H1 (cell line): ENCODE results near the gene CHD2. TPM values are rescaled to one million over a fixed set of nuclear protein-coding genes. Genes with fewer than 3 reads are reported as not detected.
A peak's percentile ranks its signal among the peaks of the same experiment; 100 is the strongest.

Source experiments
- CTCF ChIA-PET: fragments of 300-600 bp; sonication (Branson Sonifier 250); formaldehyde crosslinking; loops from one replicate; lab custom pipeline; 2021; ENCODE audit not compliant: partially characterized antibody; lab: Charles Lee
- POLR2A ChIA-PET: fragments of 300-600 bp; sonication (Branson Sonifier 250); formaldehyde crosslinking; loops from one replicate; lab custom pipeline; 2021; ENCODE audit warnings: inconsistent platforms; ENCODE audit not compliant: partially characterized antibody; lab: Charles Lee
- DNase-seq, 2 experiments: peaks; one replicate each; pipeline versions ENCODE4 v3.0.0 to v3.0.0-alpha.2; 2010 to 2022; ENCODE audit warnings: low spot score in 2 of 2, low read depth in 1 of 2, mixed read lengths in 1 of 2
- FAIRE-seq: peaks from 2 replicates; lab custom pipeline; 2011; peaks lifted over from hg19 to GRCh38; lab: Jason Lieb, UNC
- H2AFZ ChIP-seq: 2 replicates; pipeline ENCODE4 v1.8.1; 2012; ENCODE audit warnings: low read length, inconsistent platforms
- H2AK5ac ChIP-seq: 2 replicates; pipeline ENCODE4 v1.6.1; 2013; ENCODE audit warnings: low read depth, low read length
- H2BK120ac ChIP-seq: replicated peaks from 2 replicates; pipeline ENCODE3; 2013; ENCODE audit warnings: low read depth, low read length, inconsistent platforms
- H2BK12ac ChIP-seq: 2 replicates; pipeline ENCODE4 v1.6.1; 2013; ENCODE audit warnings: low read depth, low read length
- H2BK15ac ChIP-seq: 2 replicates; pipeline ENCODE4 v1.6.1; 2013; ENCODE audit warnings: low read length
- H2BK20ac ChIP-seq: 2 replicates; pipeline ENCODE4 v1.6.1; 2013; ENCODE audit warnings: low read length
- H2BK5ac ChIP-seq: 2 replicates; pipeline ENCODE4 v1.6.1; 2013; ENCODE audit warnings: low read depth, low read length
- H3K14ac ChIP-seq: 2 replicates; pipeline ENCODE4 v1.6.1; 2013; ENCODE audit warnings: inconsistent platforms; ENCODE audit not compliant: insufficient read length
- H3K18ac ChIP-seq: 2 replicates; pipeline ENCODE4 v1.6.1; 2013; ENCODE audit warnings: low read length; ENCODE audit errors: extremely low read depth
- H3K23ac ChIP-seq: 2 replicates; pipeline ENCODE4 v1.6.1; 2013; ENCODE audit warnings: inconsistent platforms; ENCODE audit not compliant: insufficient read length
- H3K23me2 ChIP-seq: 2 replicates; pipeline ENCODE4 v1.6.1; 2013; ENCODE audit warnings: low read depth, low read length
- H3K27ac ChIP-seq: 2 replicates; pipeline ENCODE4 v1.6.1; 2011; ENCODE audit warnings: low read depth, low read length, inconsistent platforms
- H3K27me3 ChIP-seq, 4 experiments: replicated peaks in 1 of 4; 1 replicate in 1 of 4; 2 replicates in 3 of 4; pipeline versions ENCODE4 v1.6.1 to v1.8.1; 2011 to 2013; ENCODE audit warnings: low read length in 3 of 4, mild to moderate bottlenecking in 3 of 4, inconsistent platforms in 2 of 4, mixed read lengths in 2 of 4, moderate library complexity in 1 of 4; ENCODE audit not compliant: control insufficient read depth in 3 of 4, insufficient read depth in 3 of 4; ENCODE audit errors: extremely low read depth in 1 of 4
- H3K36me3 ChIP-seq, 4 experiments: 2 replicates each; pipeline versions ENCODE4 v1.6.1 to v1.8.1; 2011 to 2013; ENCODE audit warnings: mild to moderate bottlenecking in 4 of 4, low read length in 3 of 4, moderate library complexity in 2 of 4, control low read depth in 1 of 4, inconsistent platforms in 1 of 4; ENCODE audit not compliant: insufficient read depth in 4 of 4, control insufficient read depth in 2 of 4
- H3K4ac ChIP-seq: replicated peaks from 2 replicates; pipeline ENCODE3; 2013; ENCODE audit warnings: low read length, low read depth, mixed read lengths, inconsistent platforms; ENCODE audit not compliant: insufficient read length
- H3K4me1 ChIP-seq, 4 experiments: replicated peaks in 1 of 4; 1 replicate in 1 of 4; 2 replicates in 3 of 4; pipeline versions ENCODE4 v1.6.1 to v1.8.1; 2011 to 2013; ENCODE audit warnings: low read length in 3 of 4, inconsistent platforms in 2 of 4, mixed read lengths in 1 of 4; ENCODE audit not compliant: insufficient read depth in 4 of 4, control insufficient read depth in 3 of 4
- H3K4me2 ChIP-seq, 2 experiments: 2 replicates each; pipeline versions ENCODE4 v1.6.1 to v1.8.1; 2011 to 2013; ENCODE audit warnings: low read depth in 2 of 2, low read length in 2 of 2, control low read depth in 1 of 2, inconsistent platforms in 1 of 2, mild to moderate bottlenecking in 1 of 2; ENCODE audit not compliant: insufficient read depth in 1 of 2
- H3K4me3 ChIP-seq, 4 experiments: fragments of 200-600, 300-600 bp in 1 of 4; sonication (generic), shearing (Covaris generic), sonication (Bioruptor Twin) in 1 of 4; 2 replicates each; pipeline versions ENCODE4 v1.5.1 to v1.8.1; 2011 to 2016; ENCODE audit warnings: low read length in 4 of 4, low read depth in 3 of 4, control low read depth in 2 of 4, inconsistent platforms in 2 of 4, mild to moderate bottlenecking in 2 of 4, mixed read lengths in 1 of 4, moderate library complexity in 1 of 4; ENCODE audit not compliant: insufficient read depth in 2 of 4; ENCODE audit errors: extremely low read depth in 1 of 4
- H3K56ac ChIP-seq: replicated peaks from 2 replicates; pipeline ENCODE3; 2013; ENCODE audit warnings: low read depth, mild to moderate bottlenecking, mixed read lengths, low read length, inconsistent platforms; ENCODE audit not compliant: insufficient read length
- H3K79me1 ChIP-seq: 2 replicates; pipeline ENCODE4 v1.6.1; 2013; ENCODE audit warnings: low read depth, low read length, control low read depth
- H3K79me2 ChIP-seq, 2 experiments: 2 replicates each; pipeline versions ENCODE4 v1.6.1 to v1.8.1; 2012 to 2013; ENCODE audit warnings: low read length in 2 of 2, mild to moderate bottlenecking in 2 of 2, inconsistent platforms in 1 of 2; ENCODE audit not compliant: insufficient read depth in 2 of 2, control insufficient read depth in 1 of 2
- H3K9ac ChIP-seq, 4 experiments: replicated peaks in 1 of 4; 1 replicate in 1 of 4; 2 replicates in 3 of 4; pipeline versions ENCODE4 v1.6.1 to v1.8.1; 2011 to 2013; ENCODE audit warnings: low read depth in 3 of 4, low read length in 3 of 4, control low read depth in 2 of 4, mild to moderate bottlenecking in 2 of 4, moderate library complexity in 2 of 4, inconsistent platforms in 1 of 4; ENCODE audit errors: extremely low read depth in 1 of 4
- H3K9me3 ChIP-seq, 2 experiments: 2 replicates each; pipeline versions ENCODE4 v1.6.1 to v1.8.1; 2012 to 2013; ENCODE audit warnings: mild to moderate bottlenecking in 2 of 2, moderate library complexity in 2 of 2, control low read depth in 1 of 2, inconsistent platforms in 1 of 2, low read depth in 1 of 2, low read length in 1 of 2, mixed read lengths in 1 of 2; ENCODE audit not compliant: insufficient read depth in 2 of 2
- H4K20me1 ChIP-seq, 2 experiments: replicated peaks in 1 of 2; 2 replicates each; pipeline versions ENCODE3 to v1.8.1; 2011 to 2013; ENCODE audit warnings: inconsistent platforms in 2 of 2, low read length in 2 of 2, mild to moderate bottlenecking in 1 of 2; ENCODE audit not compliant: insufficient read depth in 2 of 2, control insufficient read depth in 1 of 2
- H4K5ac ChIP-seq: 2 replicates; pipeline ENCODE4 v1.6.1; 2013; ENCODE audit warnings: low read length, low read depth, mixed read lengths, inconsistent platforms; ENCODE audit not compliant: insufficient read length
- H4K8ac ChIP-seq: 2 replicates; pipeline ENCODE4 v1.8.0; 2013; ENCODE audit warnings: mild to moderate bottlenecking, moderate library complexity, low read length, inconsistent platforms; ENCODE audit not compliant: insufficient read depth; ENCODE audit errors: extremely low read depth
- H4K91ac ChIP-seq: replicated peaks from 2 replicates; pipeline ENCODE3; 2013; ENCODE audit warnings: low read length, mixed read lengths, inconsistent platforms; ENCODE audit not compliant: insufficient read length
- CBX5 ChIP-seq: fragments of 300-800, 300-1000 bp; sonication (generic); IDR thresholded peaks from 2 replicates; pipeline ENCODE4 v1.7.1; 2016; ENCODE audit warnings: antibody characterized with exemption, low read length, low read depth
- KDM1A ChIP-seq: fragments of 200-600, 300-600 bp; sonication (generic); IDR thresholded peaks from 2 replicates; pipeline ENCODE4 v1.7.1; 2016; ENCODE audit warnings: mild to moderate bottlenecking, low read length, borderline replicate concordance
- WGBS, 2 experiments: shearing (Covaris generic) in 1 of 2; methylation state at CpG; one replicate each; pipeline versions ENCODE4 v1.1.6 to v1.1.7; 2013 to 2015; ENCODE audit warnings: low lambda C conversion rate in 2 of 2, mixed read lengths in 2 of 2, inconsistent platforms in 1 of 2, low coverage in 1 of 2, missing lambda C conversion rate in 1 of 2; ENCODE audit not compliant: insufficient replicate concordance in 2 of 2, insufficient coverage in 1 of 2, insufficient read length in 1 of 2; ENCODE audit errors: extremely low coverage in 1 of 2, missing lambda C conversion rate in 1 of 2; 5-methylcytosine and 5-hydroxymethylcytosine counted together
- polyA plus RNA-seq, 7 experiments: library from polyadenylated mRNA; depleted of rRNA in 3 of 7; stranded (reverse) in 5 of 7; unstranded in 2 of 7; fragments of >200 nt in 5 of 7; fragments of 200-250 nt in 2 of 7; gene quantifications; 1 replicate in 5 of 7; 2 replicates in 1 of 7; 4 replicates in 1 of 7; pipeline versions ENCODE4 v1.2.1 to v1.2.3, GENCODE V29; 2011 to 2013; ENCODE audit warnings: missing spikeins in 2 of 7, mixed read lengths in 2 of 7
- total RNA-seq: library from RNA; stranded (reverse); fragmentation: NEBNext Ultra II Directional; extraction: Animal tissue kit (Norgen Biotek cat#: 25700); gene quantifications from 2 replicates; pipeline ENCODE4 v1.2.1, GENCODE V29; 2021

CHD2 gene
- total and polyA plus RNA-seq, 2 of the 8 experiments (the other 6 are each of a cell fraction or from before 2014, with no cell fraction given), result 28.8 to 70.0 TPM

DNA sequence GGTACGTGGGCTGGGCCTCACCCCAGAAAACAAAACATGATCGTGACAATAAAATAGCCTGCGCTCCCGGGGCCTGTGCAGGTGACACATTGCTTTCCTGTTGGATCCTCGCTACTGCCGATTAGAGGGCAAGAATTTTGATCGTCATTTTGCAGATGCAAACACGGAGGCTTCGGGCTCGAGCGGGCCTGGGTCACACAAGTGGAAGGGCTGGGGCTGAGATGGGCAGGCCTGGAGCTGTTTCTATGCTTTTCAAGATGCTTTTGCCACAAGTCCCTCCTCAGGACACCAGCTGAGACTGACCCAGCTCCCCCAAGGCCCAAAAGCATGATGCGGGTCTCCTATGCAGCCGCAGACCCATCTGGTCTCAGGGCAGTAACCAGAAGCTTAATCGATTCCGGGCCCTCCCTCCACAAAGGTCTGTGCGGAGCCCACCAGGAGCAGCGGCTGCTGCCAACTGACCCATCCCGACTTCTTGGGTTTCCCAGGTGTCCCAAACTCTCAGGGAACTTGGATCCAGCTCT lies 158.8 kb downstream of the CHD2 start:
- Histone ChIP-seq H3K9me3 (no peaks in the 10 kb centered on the region), H2AK5ac (peak overlapping the region; percentile 66; the same call in 1 of the 2 replicates), H3K27ac (no peak overlapping the region), H2BK12ac (peak overlapping the region; percentile 85; the same call in 1 of the 2 replicates), H4K91ac (no peak overlapping the region), H3K23me2 (no peaks in the 10 kb centered on the region), H2AFZ (no peak overlapping the region), H3K79me1 (peaks cover 39% of the 10 kb centered on the region), H3K27me3 (no peaks in the 10 kb centered on the region), H3K14ac (no peak overlapping the region), H3K9ac (peak overlapping the region in 1 of 4 experiments; percentile 40; a peak in 1 of 7 replicates), H2BK20ac (no peak overlapping the region), H2BK5ac (peak overlapping the region; percentile 94; the same call in 1 of the 2 replicates), H3K4ac (peak overlapping the region; percentile 44), H2BK15ac (0 out of 2 replicates have a peak overlapping the region, but pooled peaks have one; percentile 95), H4K8ac (no peak overlapping the region), H4K5ac (peak overlapping the region; percentile 9), H3K18ac (peak overlapping the region; percentile 38; the same call in 1 of the 2 replicates), H4K20me1 (peaks cover 23 to 34% of the 10 kb centered on the region in 2 experiments), H3K4me3 (no peak overlapping the region), H3K36me3 (peaks cover 5 to 73% (median 10%) of the 10 kb centered on the region in 4 experiments; a peak in 7 of 8 replicates), H2BK120ac (no peak overlapping the region), H3K56ac (no peak overlapping the region), H3K4me1 (peaks cover 21 to 64% (median 37%) of the 10 kb centered on the region in 4 experiments), H3K4me2 (0 out of 4 replicates have a peak overlapping the region, but pooled peaks of 1 of the 2 experiments have one; percentile 22), H3K23ac (peak overlapping the region; percentile 71), H3K79me2 (peaks cover 11 to 82% of the 10 kb centered on the region in 2 experiments; a peak in 3 of 4 replicates)
- 85% methylated on average over 16 of the region's 18 CpGs; no CpG with 5 or more reads in 1 of the 2 experiments for WGBS, 2 experiments
- POLR2A ChIA-PET, result interaction anchor here (1.0 to 6.3 kb wide), 5 partner anchors 11 to 143 kb away, joined by 3 to 62 read pairs (median 5); no protein-coding TSS in a partner anchor
- no peak for FAIRE-seq
- CTCF ChIA-PET, result interaction anchor here (0.6 to 15.8 kb wide), 9 partner anchors 11 to 1061 kb away, joined by 3 to 119 read pairs (median 12); no protein-coding TSS in a partner anchor
- TF ChIP-seq KDM1A (no peak), CBX5 (no peak)
- DNase-seq, result no peak
